Measurements from ENCODE around the gene PFKFB3. TPM values are rescaled to one million over a fixed set of nuclear protein-coding genes. Genes with fewer than 3 reads are reported as not detected.

Gene PFKFB3
- total and polyA plus RNA-seq, 9 of the 15 experiments (the other 6 are each of a cell fraction or from before 2014, with no cell fraction given) = 0.46 to 21.6 (median 7.8) TPM

DNA sequence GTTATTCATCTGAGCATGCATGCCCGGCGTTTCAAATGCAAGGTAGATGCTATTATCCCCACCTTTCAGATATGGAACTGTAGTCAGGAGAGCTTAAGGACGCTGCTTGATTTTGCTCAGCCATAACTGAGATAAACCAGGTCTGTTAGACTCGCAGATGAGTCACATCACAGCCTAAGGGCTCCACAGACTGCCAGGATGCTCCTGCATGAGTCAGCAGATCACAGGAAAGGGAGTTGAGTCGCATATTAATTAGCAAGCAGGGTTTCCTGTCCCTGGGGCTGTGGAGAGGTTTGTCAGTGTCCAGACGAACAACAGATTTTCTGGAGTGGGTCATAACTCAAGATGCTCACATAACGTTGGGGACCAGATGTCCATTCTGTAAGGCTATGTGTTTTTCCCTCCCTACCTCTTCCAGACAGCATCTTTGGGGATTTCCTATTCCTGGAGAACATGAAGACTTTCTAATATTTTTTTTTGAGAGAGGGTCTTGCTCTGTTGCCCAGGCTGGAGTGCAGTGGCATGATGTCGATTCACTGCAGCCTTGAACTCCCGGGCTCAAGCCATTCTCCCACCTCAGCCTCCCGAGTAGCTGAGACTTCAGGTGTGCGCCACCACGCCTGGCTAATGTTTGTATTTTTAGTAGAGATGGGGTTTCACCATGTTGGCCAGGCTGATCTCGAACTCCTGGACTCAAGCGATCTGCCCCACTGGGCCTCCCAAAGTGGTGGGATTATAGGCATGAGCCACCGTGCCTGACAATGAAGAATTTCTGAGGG, 36.7 kb downstream of the PFKFB3 start (continued):
- TF ChIP-seq YY1 (IDR thresholded peaks at IDR 0.05; ENCODE audit: borderline replicate concordance in 1 of 3, control insufficient read depth in 1 of 3, extremely low read depth in 1 of 3, insufficient read depth in 3 of 3, insufficient read length in 1 of 3, insufficient replicate concordance in 2 of 3, low read depth in 1 of 3, low read length in 2 of 3) (peak in 1 of 3 experiments; percentile 29), GABPA (tag; conservative IDR thresholded peaks at IDR 0.05; ENCODE audit: low read depth) (peak; percentile 49), MAFG (tag; conservative IDR thresholded peaks at IDR 0.05) (peak; percentile 87), STAT5A (IDR thresholded peaks at IDR 0.05; ENCODE audit: borderline replicate concordance, low read length) (no peak), CCAR2 (IDR thresholded peaks at IDR 0.05; ENCODE audit: low read depth, low read length) (no peak), HDAC2 (IDR thresholded peaks at IDR 0.05) (peak; percentile 26; the same call in 1 of the 2 replicates), DPF2 (IDR thresholded peaks at IDR 0.05) (peak; percentile 91), ZNF518B (CRISPR knock-in tag; IDR thresholded peaks at IDR 0.05) (no peak), ZNF121 (CRISPR knock-in tag; conservative IDR thresholded peaks at IDR 0.05) (peak; percentile 81), CBFA2T3 (IDR thresholded peaks at IDR 0.05) (peak; percentile 67), ZNF561 (CRISPR knock-in tag; conservative IDR thresholded peaks at IDR 0.05) (no peak), BRF1 (IDR thresholded peaks at IDR 0.05; ENCODE audit: borderline replicate concordance, extremely low read depth, insufficient read length) (no peak), KLF6 (CRISPR knock-in tag; IDR thresholded peaks at IDR 0.05; ENCODE audit: borderline replicate concordance) (no peak), NFE2L1 (tag; IDR thresholded peaks at IDR 0.05; ENCODE audit: borderline replicate concordance, low read depth) (peak; percentile 11; the same call in 1 of the 2 replicates), KHSRP (IDR thresholded peaks at IDR 0.05) (no peak), ZNF134 (CRISPR knock-in tag; conservative IDR thresholded peaks at IDR 0.05) (no peak), SMARCC2 (IDR thresholded peaks at IDR 0.05; ENCODE audit: low read depth) (peak; percentile 80; the same call in 1 of the 2 replicates), RNF2 (IDR thresholded peaks at IDR 0.05) (peak; percentile 53; the same call in 1 of the 2 replicates), ZNF766 (CRISPR knock-in tag; conservative IDR thresholded peaks at IDR 0.05) (peak; percentile 72), JUNB (CRISPR knock-in tag; conservative IDR thresholded peaks at IDR 0.05) (peak; percentile 91)
- TF ChIP-seq, protein P1, sequence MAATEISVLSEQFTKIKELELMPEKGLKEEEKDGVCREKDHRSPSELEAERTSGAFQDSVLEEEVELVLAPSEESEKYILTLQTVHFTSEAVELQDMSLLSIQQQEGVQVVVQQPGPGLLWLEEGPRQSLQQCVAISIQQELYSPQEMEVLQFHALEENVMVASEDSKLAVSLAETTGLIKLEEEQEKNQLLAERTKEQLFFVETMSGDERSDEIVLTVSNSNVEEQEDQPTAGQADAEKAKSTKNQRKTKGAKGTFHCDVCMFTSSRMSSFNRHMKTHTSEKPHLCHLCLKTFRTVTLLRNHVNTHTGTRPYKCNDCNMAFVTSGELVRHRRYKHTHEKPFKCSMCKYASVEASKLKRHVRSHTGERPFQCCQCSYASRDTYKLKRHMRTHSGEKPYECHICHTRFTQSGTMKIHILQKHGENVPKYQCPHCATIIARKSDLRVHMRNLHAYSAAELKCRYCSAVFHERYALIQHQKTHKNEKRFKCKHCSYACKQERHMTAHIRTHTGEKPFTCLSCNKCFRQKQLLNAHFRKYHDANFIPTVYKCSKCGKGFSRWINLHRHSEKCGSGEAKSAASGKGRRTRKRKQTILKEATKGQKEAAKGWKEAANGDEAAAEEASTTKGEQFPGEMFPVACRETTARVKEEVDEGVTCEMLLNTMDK (IDR thresholded peaks at IDR 0.05; ENCODE audit: borderline replicate concordance, insufficient read depth, low read depth, low read length, poor library complexity, severe bottlenecking) = no peak
- TF ChIP-seq, protein P2, sequence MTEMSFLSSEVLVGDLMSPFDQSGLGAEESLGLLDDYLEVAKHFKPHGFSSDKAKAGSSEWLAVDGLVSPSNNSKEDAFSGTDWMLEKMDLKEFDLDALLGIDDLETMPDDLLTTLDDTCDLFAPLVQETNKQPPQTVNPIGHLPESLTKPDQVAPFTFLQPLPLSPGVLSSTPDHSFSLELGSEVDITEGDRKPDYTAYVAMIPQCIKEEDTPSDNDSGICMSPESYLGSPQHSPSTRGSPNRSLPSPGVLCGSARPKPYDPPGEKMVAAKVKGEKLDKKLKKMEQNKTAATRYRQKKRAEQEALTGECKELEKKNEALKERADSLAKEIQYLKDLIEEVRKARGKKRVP (CRISPR knock-in tag; IDR thresholded peaks at IDR 0.05) = no peak
